Fibroblast of lung (primary cell): ENCODE data around the gene TIMP1.

Experiments used
- CTCF ChIP-seq, 2 donors: IDR thresholded peaks in 1 of 2; conservative IDR thresholded peaks in 1 of 2; 1 replicate in 1 of 2; 2 replicates in 1 of 2; pipeline ENCODE4 v1.5.1; 2011 to 2012; ENCODE audit warnings: low read length in 2 of 2, control low read depth in 1 of 2, inconsistent platforms in 1 of 2, low read depth in 1 of 2, mild to moderate bottlenecking in 1 of 2
- EZH2 ChIP-seq: IDR thresholded peaks from 2 replicates; pipeline ENCODE4 v1.5.1; 2012; ENCODE audit warnings: low read length, control low read depth, mild to moderate bottlenecking; ENCODE audit errors: missing control alignments

DNA sequence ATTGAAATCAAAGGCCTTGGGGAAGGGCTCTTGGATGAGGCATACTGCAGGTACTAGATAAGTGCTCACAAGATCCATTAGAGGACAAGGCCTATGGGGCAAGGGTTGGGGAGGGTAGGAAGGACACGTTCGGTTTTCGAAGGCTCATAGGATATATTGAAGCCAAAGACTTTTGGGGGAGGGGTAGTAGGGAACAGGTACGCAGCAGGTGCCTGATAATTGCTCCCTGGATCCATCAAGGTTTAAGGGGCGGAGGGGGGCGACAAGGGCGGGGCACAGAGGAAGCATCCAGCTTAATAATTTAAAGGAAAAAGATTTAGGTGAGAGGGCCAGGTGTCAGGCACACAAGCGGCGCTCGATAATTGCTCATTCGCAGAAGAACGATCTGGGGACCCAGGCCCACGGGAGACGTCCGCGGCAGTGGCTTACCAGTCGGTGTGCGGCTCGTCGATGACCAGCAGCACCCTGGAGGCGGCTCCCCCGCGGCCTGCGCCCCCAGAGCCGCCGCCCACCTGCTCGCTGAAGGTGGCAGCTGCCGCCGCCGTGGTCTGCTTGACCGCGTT is 36.8 kb downstream of the TIMP1 start:
- no peak for TF ChIP-seq EZH2
- no peak for TF ChIP-seq CTCF (conservative IDR thresholded peaks at IDR 0.05 in 1 of 2, IDR thresholded peaks at IDR 0.05 in 1 of 2; ENCODE audit: low read depth in 1 of 2, low read length in 2 of 2)
